ENCODE results near the gene PHACTR3. TPM values are rescaled to one million over a fixed set of nuclear protein-coding genes. Genes with fewer than 3 reads are reported as not detected.

The PHACTR3 gene
- total and polyA plus RNA-seq, 2 donors (not counting 3 experiments of a cell fraction or from before 2014, with no cell fraction given), result not detected

- Histone ChIP-seq H3K79me2 (ENCODE audit: control insufficient read depth, insufficient read depth, low read length) (no peaks in the 10 kb centered on the region), H3K27me3 (ENCODE audit: control insufficient read depth in 2 of 2, insufficient read depth in 2 of 2, low read length in 2 of 2) (no peaks in the 10 kb centered on the region), H3K4me3 (replicated peaks in 1 of 3; ENCODE audit: insufficient read depth in 1 of 3, low read depth in 1 of 3, low read length in 3 of 3) (no peak overlapping the region), H2AFZ (ENCODE audit: low read depth, low read length) (no peak overlapping the region), H4K20me1 (replicated peaks; ENCODE audit: control insufficient read depth, extremely low read depth, insufficient read depth, low read length) (no peaks in the 10 kb centered on the region), H3K36me3 (ENCODE audit: control insufficient read depth in 2 of 2, extremely low read depth in 1 of 2, insufficient read depth in 2 of 2, low read length in 2 of 2) (no peaks in the 10 kb centered on the region), H3K27ac (ENCODE audit: insufficient read depth, low read depth, low read length) (no peak overlapping the region), H3K4me2 (ENCODE audit: insufficient read depth, low read length) (no peak overlapping the region), H3K9me1 (replicated peaks; ENCODE audit: control insufficient read depth, extremely low read depth, insufficient read depth, low read length) (no peaks in the 10 kb centered on the region), H3K9me3 (replicated peaks; ENCODE audit: control insufficient read depth, insufficient read depth, low read length) (no peaks in the 10 kb centered on the region), H3K9ac (replicated peaks; ENCODE audit: extremely low read depth, insufficient read depth, low read length) (no peak overlapping the region), H3K4me1 (ENCODE audit: control insufficient read depth, extremely low read depth, insufficient read depth, low read length) (no peaks in the 10 kb centered on the region)
- dilution Hi-C loops (cut with MboI; ENCODE audit: extremely low pct_ligation_motif_present, low sequenced_read_pairs) (no loop called here), intact Hi-C loops (cut with micrococcal nuclease) (no loop called here)
- no TSS peak for BruUV-seq (replicated peaks)
- no peak for TF ChIP-seq POLR2AphosphoS5 (IDR thresholded peaks at IDR 0.05; ENCODE audit: insufficient read depth, low read depth, low read length)
- TF ChIP-seq FOS (IDR thresholded peaks at IDR 0.05; ENCODE audit: borderline replicate concordance, insufficient read depth, low read length), result no peak
- TF ChIP-seq POLR2A (IDR thresholded peaks at IDR 0.05; ENCODE audit: low read depth, low read length), result no peak
- TF ChIP-seq, protein P1, sequence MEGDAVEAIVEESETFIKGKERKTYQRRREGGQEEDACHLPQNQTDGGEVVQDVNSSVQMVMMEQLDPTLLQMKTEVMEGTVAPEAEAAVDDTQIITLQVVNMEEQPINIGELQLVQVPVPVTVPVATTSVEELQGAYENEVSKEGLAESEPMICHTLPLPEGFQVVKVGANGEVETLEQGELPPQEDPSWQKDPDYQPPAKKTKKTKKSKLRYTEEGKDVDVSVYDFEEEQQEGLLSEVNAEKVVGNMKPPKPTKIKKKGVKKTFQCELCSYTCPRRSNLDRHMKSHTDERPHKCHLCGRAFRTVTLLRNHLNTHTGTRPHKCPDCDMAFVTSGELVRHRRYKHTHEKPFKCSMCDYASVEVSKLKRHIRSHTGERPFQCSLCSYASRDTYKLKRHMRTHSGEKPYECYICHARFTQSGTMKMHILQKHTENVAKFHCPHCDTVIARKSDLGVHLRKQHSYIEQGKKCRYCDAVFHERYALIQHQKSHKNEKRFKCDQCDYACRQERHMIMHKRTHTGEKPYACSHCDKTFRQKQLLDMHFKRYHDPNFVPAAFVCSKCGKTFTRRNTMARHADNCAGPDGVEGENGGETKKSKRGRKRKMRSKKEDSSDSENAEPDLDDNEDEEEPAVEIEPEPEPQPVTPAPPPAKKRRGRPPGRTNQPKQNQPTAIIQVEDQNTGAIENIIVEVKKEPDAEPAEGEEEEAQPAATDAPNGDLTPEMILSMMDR (IDR thresholded peaks at IDR 0.05; ENCODE audit: extremely low read depth in 1 of 2, insufficient read depth in 1 of 2, low read depth in 1 of 2, low read length in 2 of 2), result no peak
- TF ChIP-seq, protein P2, sequence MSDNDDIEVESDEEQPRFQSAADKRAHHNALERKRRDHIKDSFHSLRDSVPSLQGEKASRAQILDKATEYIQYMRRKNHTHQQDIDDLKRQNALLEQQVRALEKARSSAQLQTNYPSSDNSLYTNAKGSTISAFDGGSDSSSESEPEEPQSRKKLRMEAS (IDR thresholded peaks at IDR 0.05; ENCODE audit: insufficient read depth, insufficient read length), result no peak
- TF ChIP-seq EZH2 (IDR thresholded peaks at IDR 0.05; ENCODE audit: borderline replicate concordance, low read depth, low read length, severe bottlenecking), result no peak
- TF ChIP-seq MYC (IDR thresholded peaks at IDR 0.05; ENCODE audit: low read depth, low read length), result no peak
- CTCF ChIA-PET, result no interaction called here
- POLR2A ChIA-PET, result no interaction called here
- FAIRE-seq (no peak), DNase-seq (ENCODE audit: low read depth, low spot score) (no peak)
These were observed 204.5 kb downstream of the PHACTR3 start for GRCh38 chr20:59808729-59809381.
